Activated T-helper 1 cell treated with Interleukin-2 at 50 U/mL for 16 hours (primary cell): ENCODE results near the gene FAIM2.

ENCODE experiments used
- DNase-seq: peaks from one replicate; pipeline ENCODE4 v3.0.0-alpha.2; 2020; ENCODE audit warnings: low read depth

FAIM2 gene

DNA sequence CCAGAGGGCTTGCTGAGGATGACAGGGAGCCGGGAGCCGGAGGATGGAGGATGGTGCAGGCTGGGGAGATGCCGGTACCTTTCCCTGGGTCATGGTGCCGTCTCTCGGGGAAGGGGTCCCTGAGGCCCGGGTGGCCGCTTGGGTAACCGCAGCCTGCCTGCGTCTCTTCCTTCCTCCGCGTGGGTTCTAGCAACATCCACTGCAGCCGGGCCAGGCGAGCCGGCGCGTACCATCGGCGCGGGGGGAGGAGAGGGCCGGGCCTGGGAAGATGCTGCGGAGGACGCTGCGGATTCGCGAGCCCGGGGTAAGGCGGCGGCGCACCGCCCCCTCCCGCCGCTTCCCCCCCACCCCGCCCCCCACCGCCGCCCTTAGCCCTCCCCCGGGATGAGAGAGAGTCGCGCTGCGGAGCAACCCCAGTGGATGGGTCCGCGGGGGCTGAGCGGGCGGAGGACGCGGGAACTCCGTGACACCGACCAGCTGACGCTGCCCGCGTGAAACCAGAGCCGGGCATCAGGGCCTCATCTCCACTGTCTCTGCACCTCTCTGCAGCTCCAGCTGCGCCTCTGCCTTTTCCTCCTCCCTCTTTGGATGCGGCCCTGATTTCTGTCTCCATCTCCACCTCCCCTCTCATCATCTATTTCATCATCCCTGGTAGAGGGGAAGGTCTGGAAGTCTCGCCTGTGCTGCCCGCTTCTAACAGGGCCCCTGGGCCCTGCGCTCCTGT lies at the start of gene FAIM2:
TSS of gene FAIM2 (minus strand) at position 201 of the 724 bp plus-strand sequence. CDS start at position 93, 108 bp downstream.
- DNase-seq: peak; percentile 29

GRCh38 chr12:49953151-49953550 lies 49.5 kb upstream of the FAIM2 start:
- DNase-seq: no peak

DNA sequence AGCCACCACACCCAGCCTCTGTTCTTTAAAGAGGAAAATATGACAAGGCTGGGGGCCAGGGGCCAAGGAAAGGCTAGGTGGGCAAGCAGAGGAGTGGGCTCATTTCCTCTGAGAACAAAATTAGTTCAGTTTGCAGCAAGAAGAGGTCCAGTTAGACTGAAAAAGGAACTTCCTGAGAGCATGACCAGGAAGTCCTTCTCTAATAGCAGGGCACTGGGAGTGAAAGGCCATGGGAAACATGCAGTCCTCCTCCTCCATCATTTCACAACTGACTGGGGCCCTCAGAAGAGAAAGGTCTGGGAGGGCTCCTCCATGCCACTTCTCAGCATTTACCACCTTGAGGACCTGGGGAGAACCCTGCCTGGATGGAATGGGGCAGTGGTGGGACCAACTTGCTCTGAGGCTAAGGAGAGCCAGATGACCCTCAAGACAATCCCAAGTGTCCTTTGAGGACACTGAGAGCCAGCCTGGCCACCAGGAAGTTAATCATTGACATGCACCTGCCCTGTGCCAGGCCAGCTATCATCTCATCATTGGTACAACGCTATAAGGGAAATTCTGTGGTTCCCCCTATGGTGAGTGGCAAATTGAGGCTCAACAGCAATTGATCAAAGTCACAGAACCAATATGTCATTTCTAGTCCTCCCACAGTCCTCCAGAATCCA lies 48.8 kb upstream of the FAIM2 start:
- no peak for DNase-seq

- no peak for DNase-seq
Observed at GRCh38 chr12:49951411-49952240, 47.9 kb upstream of the FAIM2 start.

DNA sequence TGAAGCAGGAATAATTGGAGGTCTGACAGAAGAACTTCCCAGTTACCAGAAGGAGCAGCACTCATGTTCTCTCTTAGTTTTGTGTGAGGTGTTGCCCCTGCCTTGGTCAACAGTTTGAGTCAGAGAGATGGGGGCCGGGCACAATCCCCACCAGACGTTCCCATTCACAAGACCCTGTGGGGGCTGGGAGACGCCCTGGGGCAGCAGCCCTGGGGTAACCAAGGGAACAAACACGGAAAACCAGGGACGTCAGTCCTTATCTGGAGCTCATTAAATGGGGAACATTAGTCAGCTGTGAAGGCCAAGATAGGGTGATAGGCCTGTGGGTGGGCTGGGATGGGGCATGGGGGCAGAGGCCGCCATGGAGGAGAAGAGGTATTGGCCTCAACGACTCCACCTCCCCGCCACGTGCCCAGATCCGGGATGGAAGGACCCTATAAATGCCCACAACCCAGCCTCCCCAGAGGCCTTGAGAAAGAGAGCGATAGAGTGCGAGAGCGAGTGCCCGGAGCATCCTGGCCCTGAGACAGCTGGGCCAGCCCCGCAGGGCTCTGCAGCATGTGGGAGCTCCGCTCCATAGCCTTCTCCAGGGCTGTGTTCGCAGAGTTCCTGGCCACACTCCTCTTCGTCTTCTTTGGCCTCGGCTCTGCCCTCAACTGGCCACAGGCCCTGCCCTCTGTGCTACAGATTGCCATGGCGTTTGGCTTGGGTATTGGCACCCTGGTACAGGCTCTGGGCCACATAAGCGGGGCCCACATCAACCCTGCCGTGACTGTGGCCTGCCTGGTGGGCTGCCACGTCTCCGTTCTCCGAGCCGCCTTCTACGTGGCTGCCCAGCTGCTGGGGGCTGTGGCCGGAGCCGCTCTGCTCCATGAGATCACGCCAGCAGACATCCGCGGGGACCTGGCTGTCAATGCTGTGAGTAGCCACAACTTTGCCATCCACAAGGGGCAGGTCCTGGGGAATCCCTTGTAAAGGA lies 46.9 kb upstream of the FAIM2 start, which contains the start of gene AQP2:
TSS of gene AQP2 (plus strand) at position 465 of the 979 bp plus-strand sequence. CDS start at position 559, 94 bp downstream.
- no peak for DNase-seq

- no peak for DNase-seq
Observed at GRCh38 chr12:49949866-49950265, 46.2 kb upstream of the FAIM2 start.

DNA sequence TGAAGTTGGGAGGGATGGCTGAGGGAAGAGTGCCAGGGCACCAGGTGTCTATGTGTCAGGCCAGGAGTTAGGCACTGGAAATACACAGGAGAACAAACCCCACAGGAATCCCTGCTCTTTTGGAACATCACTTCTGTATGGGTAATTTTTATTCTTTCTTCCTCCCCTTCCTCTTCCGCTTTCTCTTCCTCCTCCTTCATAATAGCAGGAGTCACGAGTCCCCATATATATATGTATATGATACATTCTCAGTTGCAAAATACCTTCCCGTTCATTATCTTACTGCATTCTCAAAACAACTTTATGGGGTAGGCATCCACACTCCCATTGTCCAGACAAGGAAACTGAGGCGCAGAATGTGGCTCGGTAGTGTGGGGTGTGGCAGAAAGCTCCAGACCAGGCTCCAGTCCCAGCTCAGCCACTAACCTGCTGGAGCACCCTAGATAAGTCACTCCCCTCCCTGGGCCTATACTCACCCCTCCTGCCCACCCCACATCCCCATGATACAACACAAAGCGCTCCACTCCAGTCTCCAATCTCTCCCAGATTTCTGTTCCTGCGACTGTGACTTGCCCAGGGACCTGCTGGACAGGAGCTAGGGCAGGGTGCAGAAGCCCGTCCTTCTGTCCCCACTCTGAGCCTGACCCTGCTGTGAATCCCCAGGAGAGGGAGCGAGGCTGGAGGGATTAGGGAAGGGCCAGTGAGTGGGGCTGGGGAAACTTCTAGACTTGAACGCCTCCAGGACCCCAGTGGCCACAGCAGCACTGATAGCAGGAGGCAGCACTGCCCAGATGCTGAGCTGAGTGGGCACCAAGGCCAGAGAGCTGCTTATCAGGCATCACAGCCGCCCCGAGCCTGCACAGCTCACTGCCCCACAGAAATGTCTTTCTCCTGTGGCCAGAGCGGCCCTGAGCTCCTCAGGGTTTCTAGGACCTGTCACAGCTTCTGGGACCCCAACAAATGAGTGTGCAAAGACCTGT lies 45.5 kb upstream of the FAIM2 start:
- no peak for DNase-seq

- DNase-seq: no peak
Observed at GRCh38 chr12:49947593-49948226, 44.0 kb upstream of the FAIM2 start.

DNA sequence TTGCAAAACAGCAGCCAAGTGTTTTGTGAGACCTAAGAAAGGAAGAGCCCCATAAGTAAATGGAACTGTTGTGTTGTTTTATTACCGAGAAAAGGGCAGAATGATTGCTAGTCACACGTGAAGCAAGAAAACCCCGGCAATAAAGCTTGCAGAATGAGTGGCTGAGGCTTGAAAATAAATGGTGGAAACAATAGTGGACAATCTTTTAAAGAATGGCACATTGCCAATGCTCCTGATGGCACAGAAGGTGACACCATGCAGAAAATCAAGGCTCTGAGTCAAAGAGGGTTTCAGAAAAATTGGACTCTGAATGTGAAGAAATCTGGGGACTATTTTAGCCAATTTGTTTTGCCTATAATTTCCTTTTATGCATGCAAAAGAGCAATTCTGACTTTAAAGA lies 42.8 kb upstream of the FAIM2 start:
- no peak for DNase-seq

DNA sequence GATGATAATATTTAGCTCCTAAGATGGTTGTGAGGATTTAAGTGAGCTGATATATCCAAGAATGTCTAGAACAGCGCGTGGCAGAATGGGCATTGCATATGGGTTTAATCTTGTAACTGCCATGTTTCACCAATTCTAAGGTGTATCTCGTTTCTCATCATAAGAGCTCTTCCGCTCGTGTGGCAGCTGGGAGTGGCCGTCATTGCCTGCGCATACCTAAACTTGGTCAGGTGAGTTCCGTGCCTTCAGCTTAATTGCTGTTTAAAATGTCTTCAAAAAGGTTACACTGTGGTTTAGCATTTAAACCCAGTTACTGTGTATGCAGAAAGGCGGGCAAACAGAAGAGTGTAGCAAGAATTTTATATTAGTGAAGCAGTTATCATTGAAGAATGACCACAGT lies 42.4 kb upstream of the FAIM2 start:
- no peak for DNase-seq

GRCh38 chr12:49945394-49946080 lies 41.8 kb upstream of the FAIM2 start:
- DNase-seq: peak; percentile 69

DNA sequence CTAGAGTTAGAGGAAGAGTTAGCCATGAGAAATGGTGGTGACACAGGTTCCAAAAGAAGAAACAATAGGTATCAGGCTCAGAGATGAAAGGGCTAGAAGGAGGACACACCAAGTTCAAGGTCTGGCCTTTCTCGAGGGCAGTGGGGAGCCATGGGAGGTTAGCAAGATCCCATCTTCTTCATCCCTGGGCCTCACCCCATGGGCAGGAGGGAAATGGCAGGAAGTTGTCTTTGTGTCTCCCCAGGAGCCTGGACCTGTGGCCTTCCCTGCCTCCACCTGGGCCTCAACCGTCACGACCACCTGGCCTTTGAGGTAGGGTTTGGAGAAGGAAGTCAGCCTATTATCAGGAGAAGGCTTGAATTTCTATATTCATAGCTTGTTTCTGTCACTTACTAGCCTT lies 41.0 kb upstream of the FAIM2 start:
- no peak for DNase-seq

GRCh38 chr12:49944046-49944445 lies 40.3 kb upstream of the FAIM2 start:
- no peak for DNase-seq

DNA sequence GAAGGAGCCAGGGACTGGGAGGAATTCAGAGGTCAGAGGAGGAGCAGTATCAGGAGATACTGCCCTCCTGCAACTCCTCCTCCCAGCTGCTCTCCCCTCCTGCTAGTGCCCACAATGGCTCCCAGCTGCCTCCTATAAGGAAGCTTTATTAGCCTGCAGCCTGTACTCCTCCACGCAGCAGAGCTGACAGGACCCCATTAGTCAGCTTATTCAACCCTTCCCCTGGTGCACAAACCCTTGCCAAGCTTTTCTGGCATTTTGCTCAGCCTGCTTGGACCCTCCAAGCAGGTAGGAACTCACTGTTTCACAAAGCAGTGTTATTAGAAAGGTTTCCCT lies 39.9 kb upstream of the FAIM2 start:
- DNase-seq: no peak

DNA sequence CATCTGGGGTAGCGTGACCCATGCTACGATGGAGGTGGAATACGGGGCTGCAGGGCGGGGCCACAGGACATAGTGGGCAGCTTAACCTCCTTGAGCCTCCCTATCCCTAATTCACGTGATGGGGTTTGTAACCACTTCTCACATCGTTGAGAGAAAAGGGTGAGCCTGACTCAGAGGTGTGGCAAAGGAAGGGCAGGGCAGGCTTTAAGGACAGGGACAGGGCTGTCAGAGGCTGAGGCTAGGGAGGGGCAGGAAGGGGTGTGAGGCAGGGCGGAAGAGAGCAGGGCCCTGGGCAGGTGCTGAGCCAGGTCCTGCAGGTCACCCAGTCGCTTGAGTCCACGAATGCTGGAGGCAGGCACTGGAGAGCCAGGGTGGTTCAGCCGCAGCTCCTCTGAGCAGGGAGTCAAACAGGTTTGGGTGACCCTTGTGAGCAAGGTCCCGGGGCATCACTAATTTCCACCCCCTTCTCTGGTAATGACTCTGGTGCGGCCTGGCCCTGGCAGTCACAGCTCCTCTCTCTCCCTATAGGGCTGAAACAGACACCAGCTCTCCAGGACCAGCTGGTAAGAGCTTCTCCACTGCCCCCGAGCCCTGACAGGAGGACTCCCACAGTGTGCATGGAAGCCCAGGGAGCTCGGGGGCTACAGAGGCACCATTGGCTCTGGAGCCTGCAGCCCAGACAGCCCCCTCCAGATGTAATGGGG lies 39.4 kb upstream of the FAIM2 start:
- no peak for DNase-seq

- no peak for DNase-seq
Observed at GRCh38 chr12:49942512-49942893, 38.8 kb upstream of the FAIM2 start.

DNA sequence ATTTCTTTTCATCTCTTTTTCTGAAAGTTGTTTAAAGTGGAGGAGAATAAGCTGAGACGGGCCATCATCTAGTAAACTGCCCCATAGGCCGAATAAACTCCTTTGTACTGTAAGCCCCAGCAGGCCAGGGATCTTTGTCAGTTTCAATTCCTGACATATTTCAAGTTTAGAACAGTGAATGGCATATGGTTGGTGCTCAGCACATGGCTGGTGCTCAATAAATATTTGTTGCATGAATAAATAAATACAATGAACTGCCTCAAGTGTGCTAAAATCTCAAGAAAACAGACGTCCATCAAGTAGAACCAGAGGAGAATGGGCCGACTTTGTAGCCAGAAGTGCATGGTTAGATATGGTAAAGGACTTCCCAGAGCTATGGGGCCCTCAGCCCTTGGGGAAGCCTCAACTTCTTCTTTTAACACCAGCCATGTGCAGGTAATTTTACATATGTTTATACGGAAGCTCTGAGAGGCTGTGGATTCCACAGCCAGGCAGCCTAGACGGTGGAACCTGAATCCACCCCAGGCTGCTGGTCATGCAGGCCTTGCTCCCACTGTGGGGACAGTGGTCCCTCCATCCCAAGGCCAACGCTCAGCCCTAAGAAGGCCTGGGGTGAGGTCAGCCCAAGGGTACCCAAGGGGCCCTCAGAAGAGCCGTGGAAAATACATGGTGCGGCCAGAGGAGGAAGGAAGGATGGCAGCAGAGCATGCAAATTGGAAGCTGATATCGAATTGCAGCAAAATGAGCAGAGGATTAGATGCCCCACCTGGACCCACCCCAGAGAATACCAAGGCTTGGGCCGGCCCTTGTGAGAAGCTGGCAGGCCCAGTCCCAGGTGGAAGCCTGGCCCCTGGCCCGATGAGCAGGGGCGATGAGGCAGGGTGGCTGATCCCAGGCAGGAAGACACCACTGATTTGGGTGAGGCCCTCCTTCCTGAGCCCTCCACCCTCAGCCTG lies 38.1 kb upstream of the FAIM2 start:
- DNase-seq: no peak

DNA sequence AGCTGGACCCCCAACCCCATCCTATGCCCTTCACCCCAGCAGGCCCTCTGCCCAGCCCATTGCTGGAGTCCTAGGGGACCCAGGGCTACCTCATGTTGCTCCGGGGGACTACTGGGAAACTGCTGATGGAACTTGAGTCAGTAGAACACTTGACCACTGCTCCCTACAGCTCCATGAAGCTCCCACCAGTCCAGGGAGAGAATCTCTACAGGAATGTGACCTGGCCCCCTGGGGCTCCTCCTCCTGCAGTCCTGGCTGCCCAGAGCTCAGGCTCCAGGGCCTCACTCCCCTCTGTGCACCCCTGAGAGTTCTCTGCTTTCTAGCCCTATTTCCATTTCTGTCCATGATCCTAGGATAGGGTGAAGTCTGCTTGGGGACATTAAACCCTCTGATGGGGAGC lies 36.0 kb upstream of the FAIM2 start:
- DNase-seq: no peak
